ENCODE data around the gene ZNF282.

Gene ZNF282

DNA sequence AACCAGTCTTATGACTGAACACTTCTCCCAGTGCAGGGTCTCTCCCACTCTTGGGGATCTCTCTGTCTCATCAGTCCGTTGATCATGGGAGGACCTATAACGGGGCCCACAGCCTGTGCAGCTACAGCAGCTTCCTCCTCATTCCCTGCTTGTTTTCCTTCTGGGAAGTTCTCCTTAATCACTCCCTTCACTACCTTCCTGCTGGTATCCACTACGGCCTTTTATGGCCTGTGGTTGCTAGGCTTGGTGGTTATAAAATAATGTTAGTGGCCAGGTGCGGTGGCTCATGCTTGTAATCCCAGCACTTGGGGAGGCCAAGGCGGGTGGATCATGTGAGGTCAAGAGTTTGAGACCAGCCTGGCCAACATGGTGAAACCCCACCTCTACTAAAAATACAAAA lies 3.5 kb upstream of the ZNF282 start:
- Histone ChIP-seq H3K9me3 (no peaks in the 10 kb centered on the region), H3K36me3 (no peaks in the 10 kb centered on the region), H3K27me3 (no peaks in the 10 kb centered on the region), H3K27ac (no peak overlapping the region), H3K4me3 (no peak overlapping the region), H3K4me1 (peaks cover 0 to 15% (median 12%) of the 10 kb centered on the region in 4 donors)
- DNase-seq: no peak
- intact Hi-C loops (cut with DNase I; ENCODE audit: low total_unique reads): no loop called here
- TF ChIP-seq, protein P1, sequence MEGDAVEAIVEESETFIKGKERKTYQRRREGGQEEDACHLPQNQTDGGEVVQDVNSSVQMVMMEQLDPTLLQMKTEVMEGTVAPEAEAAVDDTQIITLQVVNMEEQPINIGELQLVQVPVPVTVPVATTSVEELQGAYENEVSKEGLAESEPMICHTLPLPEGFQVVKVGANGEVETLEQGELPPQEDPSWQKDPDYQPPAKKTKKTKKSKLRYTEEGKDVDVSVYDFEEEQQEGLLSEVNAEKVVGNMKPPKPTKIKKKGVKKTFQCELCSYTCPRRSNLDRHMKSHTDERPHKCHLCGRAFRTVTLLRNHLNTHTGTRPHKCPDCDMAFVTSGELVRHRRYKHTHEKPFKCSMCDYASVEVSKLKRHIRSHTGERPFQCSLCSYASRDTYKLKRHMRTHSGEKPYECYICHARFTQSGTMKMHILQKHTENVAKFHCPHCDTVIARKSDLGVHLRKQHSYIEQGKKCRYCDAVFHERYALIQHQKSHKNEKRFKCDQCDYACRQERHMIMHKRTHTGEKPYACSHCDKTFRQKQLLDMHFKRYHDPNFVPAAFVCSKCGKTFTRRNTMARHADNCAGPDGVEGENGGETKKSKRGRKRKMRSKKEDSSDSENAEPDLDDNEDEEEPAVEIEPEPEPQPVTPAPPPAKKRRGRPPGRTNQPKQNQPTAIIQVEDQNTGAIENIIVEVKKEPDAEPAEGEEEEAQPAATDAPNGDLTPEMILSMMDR (IDR thresholded peaks at IDR 0.05): no peak

GRCh38 chr7:149194799-149195179 lies 557 bp upstream of the ZNF282 start:
- H3K9me3 ChIP-seq: no peaks in the 10 kb centered on the region
- peaks cover 18 to 20% (median 20%) of the 10 kb centered on the region in 3 donors for H3K36me3 ChIP-seq
- peaks cover 0 to 30% (median 23%) of the 10 kb centered on the region in 4 donors for H3K4me1 ChIP-seq
- peak overlapping the region; percentile 82 to 87 for H3K27ac ChIP-seq
- H3K27me3 ChIP-seq: no peaks in the 10 kb centered on the region
- TF ChIP-seq, protein P1 (IDR thresholded peaks at IDR 0.05): no peak
- DNase-seq: no peak
- peak overlapping the region; percentile 77 to 88 for H3K4me3 ChIP-seq
- intact Hi-C loops (cut with DNase I; ENCODE audit: low total_unique reads): no loop called here

DNA sequence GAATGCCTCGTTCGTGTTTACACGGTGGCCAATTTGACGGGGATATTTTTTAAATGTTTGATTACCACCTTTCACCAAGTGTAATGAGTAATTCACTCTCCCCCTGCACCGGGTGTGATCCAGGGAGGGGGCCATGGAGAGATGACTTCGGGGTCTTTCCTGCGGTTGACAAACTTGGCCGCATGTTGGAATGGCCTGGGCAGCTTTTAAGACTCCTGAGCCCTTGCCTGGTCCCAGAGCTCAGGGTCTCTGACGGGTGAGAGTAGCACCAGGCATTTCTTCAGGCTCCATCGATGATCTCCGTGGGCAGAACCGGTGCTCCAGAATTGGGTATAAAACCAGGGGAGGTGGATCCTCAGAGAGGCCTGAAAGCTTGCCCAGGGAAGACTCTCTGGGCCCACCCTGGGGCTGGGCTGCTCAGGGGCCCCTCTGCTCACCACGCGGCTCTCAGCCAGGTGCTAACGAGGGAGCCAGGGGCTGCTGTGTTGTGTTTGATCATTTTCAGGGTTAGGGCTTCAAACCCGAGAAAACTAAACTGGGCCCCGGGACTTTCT lies 882 bp downstream of the ZNF282 start:
- DNase-seq: no peak
- TF ChIP-seq, protein P1 (IDR thresholded peaks at IDR 0.05): no peak
- no peaks in the 10 kb centered on the region for H3K9me3 ChIP-seq
- peaks cover 33 to 34% (median 34%) of the 10 kb centered on the region in 3 donors for H3K36me3 ChIP-seq
- H3K27me3 ChIP-seq: no peaks in the 10 kb centered on the region
- intact Hi-C loops (cut with DNase I; ENCODE audit: low total_unique reads): no loop called here
- peaks cover 0 to 30% (median 23%) of the 10 kb centered on the region in 4 donors for H3K4me1 ChIP-seq
- peak overlapping the region; percentile 77 to 88 for H3K4me3 ChIP-seq
- H3K27ac ChIP-seq: peak overlapping the region; percentile 82 to 87

- TF ChIP-seq, protein P1 (IDR thresholded peaks at IDR 0.05): no peak
- no peak for DNase-seq
- no peaks in the 10 kb centered on the region for H3K27me3 ChIP-seq
- H3K36me3 ChIP-seq: peaks cover 36 to 39% (median 38%) of the 10 kb centered on the region in 3 donors
- peak overlapping the region; percentile 82 to 87 for H3K27ac ChIP-seq
- intact Hi-C loops (cut with DNase I; ENCODE audit: low total_unique reads): no loop called here
- peak overlapping the region; percentile 77 to 88 for H3K4me3 ChIP-seq
- peaks cover 0 to 30% (median 23%) of the 10 kb centered on the region in 4 donors for H3K4me1 ChIP-seq
- H3K9me3 ChIP-seq: no peaks in the 10 kb centered on the region
These were observed 1.4 kb downstream of the ZNF282 start for GRCh38 chr7:149196705-149197171.

GRCh38 chr7:149197675-149198074 lies 2.3 kb downstream of the ZNF282 start:
- peaks cover 0 to 30% (median 23%) of the 10 kb centered on the region in 4 donors for H3K4me1 ChIP-seq
- no peak for DNase-seq
- no peaks in the 10 kb centered on the region for H3K27me3 ChIP-seq
- H3K9me3 ChIP-seq: no peaks in the 10 kb centered on the region
- H3K36me3 ChIP-seq: peaks cover 45 to 49% (median 46%) of the 10 kb centered on the region in 3 donors
- H3K4me3 ChIP-seq: no peak overlapping the region
- intact Hi-C loops (cut with DNase I; ENCODE audit: low total_unique reads): no loop called here
- H3K27ac ChIP-seq: no peak overlapping the region
- TF ChIP-seq, protein P1 (IDR thresholded peaks at IDR 0.05): no peak

Data from tibial artery (tissue), 4 donors.